C4-2B (cell line): Measurements from ENCODE around the gene VPS8.

Source experiments
- ZFX ChIP-seq: fragments of 450-650 bp; IDR thresholded peaks from 2 replicates; pipeline ENCODE4 v1.6.1; 2017
- TF ChIP-seq, protein P1 (sequence below): fragments of 450-650 bp; conservative IDR thresholded peaks from 2 replicates; pipeline ENCODE4 v1.5.1; 2017; ENCODE audit warnings: mild to moderate bottlenecking

DNA sequence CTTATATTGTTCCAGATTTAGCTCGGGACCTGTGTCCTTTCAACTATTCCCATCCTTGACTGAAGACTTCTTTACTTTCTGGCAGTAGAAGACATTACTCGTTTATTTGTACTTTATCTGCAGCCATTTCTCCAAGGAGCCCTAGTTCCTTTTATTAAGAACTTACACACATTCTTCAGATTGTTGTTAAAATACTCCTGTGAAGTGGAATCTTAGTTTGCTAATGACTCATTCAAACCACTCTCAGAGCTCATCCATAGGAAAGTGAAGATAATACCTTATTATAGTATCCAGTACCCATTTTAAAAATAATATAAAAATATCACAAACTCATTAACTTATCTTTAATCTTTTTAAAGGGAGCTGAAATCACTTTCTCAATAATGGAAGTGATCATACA lies 277.4 kb downstream of the VPS8 start:
- TF ChIP-seq, protein P1, sequence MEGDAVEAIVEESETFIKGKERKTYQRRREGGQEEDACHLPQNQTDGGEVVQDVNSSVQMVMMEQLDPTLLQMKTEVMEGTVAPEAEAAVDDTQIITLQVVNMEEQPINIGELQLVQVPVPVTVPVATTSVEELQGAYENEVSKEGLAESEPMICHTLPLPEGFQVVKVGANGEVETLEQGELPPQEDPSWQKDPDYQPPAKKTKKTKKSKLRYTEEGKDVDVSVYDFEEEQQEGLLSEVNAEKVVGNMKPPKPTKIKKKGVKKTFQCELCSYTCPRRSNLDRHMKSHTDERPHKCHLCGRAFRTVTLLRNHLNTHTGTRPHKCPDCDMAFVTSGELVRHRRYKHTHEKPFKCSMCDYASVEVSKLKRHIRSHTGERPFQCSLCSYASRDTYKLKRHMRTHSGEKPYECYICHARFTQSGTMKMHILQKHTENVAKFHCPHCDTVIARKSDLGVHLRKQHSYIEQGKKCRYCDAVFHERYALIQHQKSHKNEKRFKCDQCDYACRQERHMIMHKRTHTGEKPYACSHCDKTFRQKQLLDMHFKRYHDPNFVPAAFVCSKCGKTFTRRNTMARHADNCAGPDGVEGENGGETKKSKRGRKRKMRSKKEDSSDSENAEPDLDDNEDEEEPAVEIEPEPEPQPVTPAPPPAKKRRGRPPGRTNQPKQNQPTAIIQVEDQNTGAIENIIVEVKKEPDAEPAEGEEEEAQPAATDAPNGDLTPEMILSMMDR, result no peak
- no peak for TF ChIP-seq ZFX
